ENCODE data around the gene VTI1A.

VTI1A gene

GRCh38 chr10:112783351-112784021 lies 336.5 kb downstream of the VTI1A start:
- DNase-seq (ENCODE audit: low read depth in 2 of 2), result no peak

GRCh38 chr10:112784022-112784461 lies 337.0 kb downstream of the VTI1A start:
- no peak for DNase-seq (ENCODE audit: low read depth in 2 of 2)

- no peak for DNase-seq (ENCODE audit: low read depth in 2 of 2)
Observed at GRCh38 chr10:112785089-112785488, 338.1 kb downstream of the VTI1A start.

DNA sequence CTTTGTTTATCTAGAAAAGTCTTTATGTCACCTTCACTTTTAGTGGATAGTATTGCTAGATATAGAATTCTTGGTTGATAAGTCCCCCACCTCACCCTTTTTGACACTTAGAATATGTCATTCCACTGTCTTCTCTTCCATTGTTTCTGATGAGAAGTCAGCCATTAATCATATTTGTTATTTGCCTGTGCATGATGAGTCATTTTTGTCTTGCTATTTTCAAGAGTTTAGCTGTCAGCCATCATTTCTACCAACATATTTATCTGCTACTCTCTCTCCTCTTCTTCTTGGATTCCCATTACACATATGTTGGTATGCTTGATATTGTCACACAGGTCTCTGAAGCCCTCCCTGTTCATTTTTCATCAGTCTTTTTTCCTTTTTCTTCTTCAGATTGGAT lies 342.2 kb downstream of the VTI1A start:
- DNase-seq (ENCODE audit: low read depth in 2 of 2), result no peak

- no peak for DNase-seq (ENCODE audit: low read depth in 2 of 2)
Observed at GRCh38 chr10:112790030-112790429, 343.0 kb downstream of the VTI1A start.

DNA sequence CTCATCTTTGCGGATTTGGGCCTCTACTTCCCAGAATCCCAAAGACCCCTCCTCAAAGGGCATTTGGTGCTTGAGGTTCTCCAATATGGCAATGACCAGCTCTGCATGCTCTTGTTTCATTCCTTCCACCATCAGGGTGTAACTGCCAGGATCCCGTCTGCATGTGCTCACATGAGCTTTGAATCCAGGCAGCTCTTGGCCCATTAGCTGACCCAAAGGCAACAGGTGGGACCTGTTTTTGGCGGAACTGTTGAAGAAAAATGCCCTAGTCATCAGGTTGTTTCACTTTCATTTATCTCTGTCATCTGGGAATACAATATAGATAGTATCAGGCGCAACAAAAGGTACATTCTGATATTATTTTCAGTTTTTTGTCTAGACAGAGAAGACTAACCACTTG lies 343.9 kb downstream of the VTI1A start:
- DNase-seq (ENCODE audit: low read depth in 2 of 2), result no peak

- DNase-seq (ENCODE audit: low read depth in 2 of 2), result no peak
Observed at GRCh38 chr10:112791447-112791846, 344.4 kb downstream of the VTI1A start.

- no peak for DNase-seq (ENCODE audit: low read depth in 2 of 2)
Observed at GRCh38 chr10:112792487-112793201, 345.6 kb downstream of the VTI1A start.

DNA sequence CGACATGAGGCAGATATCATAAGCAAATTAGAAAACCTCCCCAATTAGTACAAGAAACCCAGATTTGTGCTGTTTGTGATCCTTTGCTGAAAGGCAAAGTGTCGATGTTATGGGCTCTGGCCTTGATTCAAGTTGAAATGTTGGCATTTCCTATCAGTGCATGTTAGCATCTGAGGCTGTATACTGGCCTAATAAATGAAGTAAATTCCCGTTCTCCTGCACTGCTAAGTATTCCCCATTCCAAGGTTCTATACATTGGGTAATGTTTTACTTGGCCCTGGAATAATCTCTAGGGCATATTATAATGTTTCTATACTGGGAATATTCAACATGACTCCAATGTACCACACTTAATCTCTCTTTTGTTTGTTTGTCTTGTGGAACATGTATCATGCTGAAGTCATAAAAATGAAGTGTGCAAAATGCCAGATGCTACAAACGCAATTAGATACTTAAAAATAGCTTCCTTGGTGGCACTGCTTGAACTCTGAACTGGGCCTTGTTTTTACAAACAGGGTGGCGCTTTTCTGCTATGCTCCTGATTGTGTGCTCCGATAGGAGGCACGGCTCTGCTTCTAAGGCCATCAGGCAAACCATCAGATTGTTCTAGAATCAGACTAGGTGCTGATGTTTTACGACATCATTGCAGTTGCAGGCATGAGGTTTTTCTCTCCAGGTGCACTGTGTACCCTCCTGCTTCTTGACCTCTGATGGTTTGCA lies 346.3 kb downstream of the VTI1A start:
- no peak for DNase-seq (ENCODE audit: low read depth in 2 of 2)

- DNase-seq (ENCODE audit: low read depth in 2 of 2), result no peak
Observed at GRCh38 chr10:112794201-112794600, 347.2 kb downstream of the VTI1A start.

GRCh38 chr10:112795067-112795466 lies 348.1 kb downstream of the VTI1A start:
- DNase-seq (ENCODE audit: low read depth in 2 of 2), result no peak

DNA sequence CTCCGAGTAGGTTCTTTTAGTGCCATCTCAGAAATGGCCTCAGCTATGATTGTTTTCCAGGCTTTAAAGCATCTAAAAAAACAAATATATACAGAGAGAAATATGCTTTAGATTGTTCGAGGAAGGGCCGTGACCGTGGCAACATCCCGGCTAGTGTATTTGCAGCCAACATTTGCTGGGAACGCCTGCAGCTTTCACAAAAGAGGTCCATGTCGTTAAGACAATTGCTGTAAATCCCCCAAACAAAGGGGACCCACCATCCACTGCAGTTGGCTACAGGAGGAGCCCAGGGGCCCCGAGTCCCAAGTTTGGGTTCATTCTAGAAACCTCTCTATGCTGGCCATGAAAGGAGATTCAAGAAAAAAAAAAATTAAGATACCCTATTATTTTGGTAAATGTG lies 350.2 kb downstream of the VTI1A start:
- DNase-seq (ENCODE audit: low read depth in 2 of 2), result no peak

DNA sequence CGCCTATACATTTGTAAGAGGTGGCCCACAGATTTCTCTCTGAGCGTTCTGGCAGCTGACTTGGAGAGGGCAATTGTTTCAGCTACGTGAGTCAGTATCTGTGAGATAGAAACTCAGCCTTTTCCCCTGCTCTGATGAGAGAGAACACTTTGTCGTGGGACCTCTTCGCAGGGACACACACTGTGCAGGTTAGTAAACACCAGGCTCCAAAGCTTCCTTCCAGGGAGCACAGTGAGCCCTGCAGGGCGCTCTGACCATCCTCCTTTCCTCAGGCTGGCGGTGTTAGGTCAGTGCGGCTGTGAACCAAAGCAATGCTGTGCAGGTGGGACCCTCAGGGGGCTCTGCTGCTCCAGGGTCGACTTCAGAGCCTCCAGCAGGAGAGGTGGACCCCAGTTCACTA lies 350.8 kb downstream of the VTI1A start:
- DNase-seq (ENCODE audit: low read depth in 2 of 2), result no peak

DNA sequence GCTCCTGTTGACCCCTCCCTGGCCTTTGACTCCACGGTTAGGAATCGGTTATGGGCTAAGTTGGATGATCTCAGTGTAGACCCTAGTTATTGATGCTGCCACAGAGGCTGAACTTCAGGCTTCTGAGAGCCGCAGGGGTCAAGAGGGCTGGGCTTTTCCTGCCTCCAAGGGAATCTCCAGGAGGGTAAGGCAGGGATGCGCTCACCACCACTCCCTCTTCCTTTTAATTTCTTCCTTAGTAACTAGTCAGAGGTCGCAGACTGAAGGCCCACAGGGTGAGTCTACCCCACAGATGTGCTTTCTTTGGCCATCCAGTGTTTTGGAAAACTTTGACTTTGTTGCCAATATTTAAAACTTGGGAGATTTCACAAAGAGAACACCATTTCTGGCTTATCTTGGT lies 352.0 kb downstream of the VTI1A start:
- DNase-seq (ENCODE audit: low read depth in 2 of 2), result no peak

DNA sequence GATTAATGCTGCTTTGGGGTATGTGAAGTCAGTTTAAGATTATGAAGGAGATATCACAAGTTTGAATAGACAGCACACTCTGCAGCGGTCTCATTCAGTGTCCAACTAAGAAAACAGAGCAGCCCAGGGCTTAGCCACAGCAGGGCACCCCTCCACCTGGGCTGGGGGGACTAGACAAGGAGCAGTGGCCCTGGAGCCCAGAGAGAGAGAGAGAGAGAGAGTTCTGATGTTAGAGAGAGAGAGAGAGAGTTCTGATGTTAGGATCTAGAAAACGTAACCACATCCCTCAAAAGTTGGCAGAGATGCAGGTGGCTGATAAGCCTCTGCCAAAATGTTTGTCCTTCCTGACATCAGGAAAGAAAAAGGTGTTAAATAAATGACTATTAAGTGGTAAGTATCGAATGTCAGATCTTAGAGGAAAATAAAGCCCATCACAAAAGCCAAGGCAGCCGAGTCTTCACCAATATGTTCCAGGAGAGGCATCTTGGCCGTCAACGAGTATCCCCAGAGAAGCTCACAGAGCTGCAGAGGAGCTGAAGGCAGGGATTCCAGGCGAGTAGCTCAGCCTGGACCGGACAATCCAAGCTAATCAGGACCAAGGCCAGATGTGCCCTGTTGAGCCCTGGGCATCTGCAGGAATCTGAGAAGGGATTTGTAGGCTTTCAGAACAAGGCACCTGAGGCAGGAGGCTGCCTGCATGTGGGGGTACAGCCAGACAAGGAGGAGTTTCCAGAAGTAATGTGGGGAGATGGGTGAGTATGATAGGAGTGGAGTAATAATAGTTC lies 352.9 kb downstream of the VTI1A start:
- no peak for DNase-seq (ENCODE audit: low read depth in 2 of 2)

GRCh38 chr10:112801004-112801403 lies 354.0 kb downstream of the VTI1A start:
- no peak for DNase-seq (ENCODE audit: low read depth in 2 of 2)

DNA sequence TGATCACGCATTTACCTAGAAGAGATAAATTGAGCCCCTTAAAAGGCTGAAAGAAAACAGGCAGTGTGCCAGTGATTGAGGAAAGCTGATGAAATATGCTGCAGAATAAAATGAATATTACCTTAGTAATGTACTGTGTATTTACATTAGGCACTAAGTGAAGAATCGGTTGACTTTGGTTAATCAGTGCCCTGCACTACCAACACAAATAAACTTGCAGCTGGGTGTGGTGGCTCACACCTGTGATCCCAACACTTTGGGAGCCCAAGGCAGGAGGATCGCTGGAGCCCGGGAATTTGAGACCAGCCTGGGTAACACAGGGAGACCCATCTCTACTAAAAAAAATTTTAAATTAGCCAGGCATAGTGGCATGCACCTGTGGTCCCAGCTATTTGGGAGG lies 354.7 kb downstream of the VTI1A start:
- no peak for DNase-seq (ENCODE audit: low read depth in 2 of 2)

DNA sequence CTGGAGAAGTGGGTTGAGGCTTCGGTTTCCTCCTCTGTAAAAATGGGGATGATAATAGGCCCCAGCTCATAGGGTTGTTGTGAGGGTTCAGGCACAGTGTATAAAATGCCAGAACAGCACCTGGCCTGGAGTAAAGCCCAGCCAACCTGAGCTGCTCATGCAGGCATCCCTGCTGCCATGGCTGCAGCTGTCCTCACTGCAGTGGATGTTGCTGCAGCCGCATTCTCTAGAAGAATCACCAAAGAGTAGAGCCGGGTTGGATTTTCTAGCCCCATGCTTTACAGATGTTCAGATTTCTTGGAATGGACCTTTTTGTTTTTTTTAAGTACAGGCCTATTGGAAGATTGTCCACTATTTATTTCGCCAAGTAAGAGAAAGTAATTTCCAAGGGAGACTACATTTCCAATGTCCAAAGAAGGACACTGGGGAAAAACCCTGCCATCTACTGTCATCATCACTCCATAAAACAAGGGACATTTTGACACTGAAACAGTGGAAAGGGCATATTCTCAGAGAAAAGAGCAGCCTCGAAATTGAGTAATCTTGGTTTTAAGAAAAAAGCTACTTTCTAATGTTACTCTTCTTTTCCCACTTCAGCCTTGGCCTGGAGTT lies 355.5 kb downstream of the VTI1A start:
- DNase-seq (ENCODE audit: low read depth in 2 of 2), result no peak

DNA sequence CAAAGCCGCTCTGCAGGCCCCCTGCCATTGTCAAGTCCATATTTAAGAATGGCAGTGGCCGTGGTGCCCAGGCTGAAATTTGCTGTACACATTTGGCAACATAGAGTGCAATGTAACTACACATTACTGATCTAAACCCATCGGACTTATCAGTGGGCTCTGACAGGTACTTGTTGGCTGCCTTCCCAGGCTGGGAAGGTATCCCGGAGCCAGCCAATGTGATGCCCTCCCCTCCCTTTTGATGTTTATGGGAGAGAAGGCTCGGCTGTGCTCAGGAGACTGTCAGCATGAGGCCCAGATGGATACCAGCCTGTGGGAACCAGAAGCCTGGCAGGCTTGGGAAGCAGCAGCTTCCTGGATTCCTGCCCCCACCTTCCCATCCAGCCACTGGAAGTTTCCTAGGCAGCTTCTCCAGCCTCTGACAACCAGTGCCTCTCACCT lies 357.0 kb downstream of the VTI1A start:
- DNase-seq (ENCODE audit: low read depth in 2 of 2), result no peak

DNA sequence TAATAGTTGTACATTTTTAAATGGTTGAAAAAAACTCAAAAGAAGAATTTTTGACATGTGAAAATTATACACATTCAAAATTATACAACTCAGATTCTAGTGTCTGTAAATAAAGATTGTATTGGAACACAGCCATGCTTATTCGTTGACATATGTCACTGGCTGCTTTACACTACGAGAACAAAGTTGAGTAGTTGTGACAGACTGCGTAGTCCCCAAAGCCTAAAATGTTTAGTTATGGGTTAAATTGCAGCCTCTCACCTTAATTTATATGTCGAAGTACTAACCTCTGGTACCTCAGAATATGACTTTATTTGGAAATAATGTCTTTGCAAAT lies 358.2 kb downstream of the VTI1A start:
- DNase-seq (ENCODE audit: low read depth in 2 of 2), result no peak

GRCh38 chr10:112805701-112806100 lies 358.7 kb downstream of the VTI1A start:
- no peak for DNase-seq (ENCODE audit: low read depth in 2 of 2)

DNA sequence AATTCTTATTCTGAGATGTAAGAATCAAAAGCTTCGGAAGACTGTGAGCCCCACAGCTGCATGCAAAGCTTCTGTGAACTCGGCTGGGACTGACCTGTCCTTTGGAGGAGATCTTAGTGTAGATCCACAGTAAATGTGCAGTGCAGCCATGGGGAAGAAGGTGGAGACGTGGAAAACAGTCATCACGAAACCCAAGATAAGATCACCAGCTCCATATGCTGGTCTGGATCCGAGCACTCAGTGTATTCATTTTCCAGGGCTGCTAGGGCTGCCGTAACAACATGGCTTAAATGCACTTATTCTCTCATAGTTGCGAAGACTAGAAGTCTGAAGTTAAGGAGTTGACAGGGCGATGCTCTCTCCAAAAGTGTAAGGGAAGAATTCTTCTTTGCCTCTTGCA lies 360.0 kb downstream of the VTI1A start:
- DNase-seq (ENCODE audit: low read depth in 2 of 2), result no peak
